GM19099 (cell line): ENCODE results near the gene DAAM1.

Experiments used
- POLR2A ChIP-seq: IDR thresholded peaks from 3 replicates; pipeline ENCODE4 v1.6.1; 2011; ENCODE audit warnings: low read depth; ENCODE audit not compliant: insufficient read length; ENCODE audit errors: extremely low read depth

Gene DAAM1

DNA sequence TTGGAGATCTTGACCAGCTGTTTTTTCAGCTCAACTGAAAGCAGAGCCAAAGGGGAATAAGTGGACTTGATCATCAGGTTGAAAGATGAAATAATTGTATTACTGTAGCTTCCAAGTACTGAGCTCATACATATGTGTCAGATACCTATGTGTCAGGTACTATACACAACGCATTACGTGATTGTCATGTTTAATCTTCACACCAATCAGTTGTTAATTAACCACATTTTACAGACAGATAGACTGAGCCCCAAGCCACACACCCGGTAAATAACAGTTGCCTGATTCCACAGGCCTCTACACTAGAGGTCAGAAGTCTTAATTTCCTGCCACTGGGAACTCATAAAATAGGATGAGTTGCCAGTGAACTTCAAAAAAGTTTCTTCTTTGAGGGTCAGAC, 148.2 kb downstream of the DAAM1 start:
- TF ChIP-seq POLR2A, result no peak

DNA sequence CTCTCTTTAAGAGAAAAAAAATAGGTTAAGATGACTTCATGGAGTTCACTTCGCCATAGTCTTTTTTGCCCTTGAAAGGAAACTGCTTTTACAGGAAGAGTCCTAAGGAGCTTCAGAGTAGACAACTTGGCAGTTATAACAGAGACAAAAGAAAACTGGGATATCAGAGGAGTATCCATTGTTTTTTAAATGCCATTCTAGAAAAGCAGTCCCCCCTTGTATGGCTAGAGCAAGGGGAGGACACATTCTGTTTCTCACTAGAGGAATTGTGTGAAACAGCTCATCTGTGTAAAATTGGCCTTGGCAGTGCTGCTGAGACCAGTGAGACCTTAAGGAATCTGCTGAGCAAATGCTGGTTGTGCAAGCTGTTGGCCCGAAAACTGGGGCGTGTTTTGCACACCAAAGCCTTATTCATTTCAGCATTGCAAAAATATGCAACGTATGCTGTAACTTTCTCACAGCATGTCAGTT, 148.7 kb downstream of the DAAM1 start:
- no peak for TF ChIP-seq POLR2A

DNA sequence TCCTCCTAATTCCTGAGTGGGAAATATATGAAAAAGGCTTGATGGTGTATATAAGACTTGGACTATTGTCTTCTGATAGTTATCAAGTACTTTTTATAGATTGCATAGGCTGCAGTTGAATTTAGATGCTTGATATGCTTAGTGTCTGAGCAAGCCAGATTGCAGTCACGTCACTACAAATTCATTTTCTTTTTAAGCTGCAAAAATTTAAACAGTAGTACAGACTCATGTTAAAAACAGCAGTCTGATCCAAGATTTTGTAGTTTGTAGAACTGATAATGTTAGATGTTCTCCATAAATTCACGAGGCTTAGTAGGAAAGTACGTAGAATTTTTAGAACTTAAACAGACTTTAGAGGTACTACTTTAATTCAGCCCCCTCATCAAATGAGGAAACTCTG, 150.3 kb downstream of the DAAM1 start:
- TF ChIP-seq POLR2A, result no peak

DNA sequence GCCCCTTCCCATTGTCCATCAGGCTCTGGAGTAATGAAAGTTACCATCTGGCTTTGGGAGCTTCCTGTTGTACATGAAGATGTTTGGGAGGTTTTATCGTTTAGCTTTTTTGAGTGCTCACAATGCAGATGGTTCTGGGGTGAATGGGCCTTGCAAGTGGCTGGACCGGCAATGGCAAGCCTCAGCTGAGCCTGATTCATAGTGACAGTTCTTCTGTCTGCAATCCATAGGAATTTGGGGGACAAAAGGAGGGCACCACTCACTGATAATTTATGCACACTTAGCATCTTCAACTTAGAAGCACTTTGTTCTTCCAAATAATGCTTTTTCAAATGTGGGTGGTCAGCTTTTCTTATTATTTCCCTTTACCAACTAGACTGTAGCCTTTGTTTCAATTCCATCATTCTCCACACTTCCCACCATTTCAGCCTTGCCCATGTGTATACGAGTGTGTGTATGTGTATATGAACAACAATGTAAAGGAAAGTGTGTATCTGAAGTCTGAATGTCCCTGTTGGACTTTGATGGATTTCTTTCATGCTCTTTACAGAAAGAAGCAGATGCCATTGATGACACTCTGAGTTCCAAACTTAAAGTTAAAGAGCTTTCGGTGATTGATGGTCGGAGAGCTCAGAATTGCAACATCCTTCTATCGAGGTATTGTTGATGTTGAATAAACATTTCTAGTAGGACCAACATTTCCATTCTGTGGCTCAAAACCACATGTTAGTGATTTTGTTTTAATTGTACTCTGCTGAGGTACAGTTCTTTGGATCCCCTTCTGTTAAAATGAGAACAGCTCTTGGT, 151.3 kb downstream of the DAAM1 start:
- no peak for TF ChIP-seq POLR2A

DNA sequence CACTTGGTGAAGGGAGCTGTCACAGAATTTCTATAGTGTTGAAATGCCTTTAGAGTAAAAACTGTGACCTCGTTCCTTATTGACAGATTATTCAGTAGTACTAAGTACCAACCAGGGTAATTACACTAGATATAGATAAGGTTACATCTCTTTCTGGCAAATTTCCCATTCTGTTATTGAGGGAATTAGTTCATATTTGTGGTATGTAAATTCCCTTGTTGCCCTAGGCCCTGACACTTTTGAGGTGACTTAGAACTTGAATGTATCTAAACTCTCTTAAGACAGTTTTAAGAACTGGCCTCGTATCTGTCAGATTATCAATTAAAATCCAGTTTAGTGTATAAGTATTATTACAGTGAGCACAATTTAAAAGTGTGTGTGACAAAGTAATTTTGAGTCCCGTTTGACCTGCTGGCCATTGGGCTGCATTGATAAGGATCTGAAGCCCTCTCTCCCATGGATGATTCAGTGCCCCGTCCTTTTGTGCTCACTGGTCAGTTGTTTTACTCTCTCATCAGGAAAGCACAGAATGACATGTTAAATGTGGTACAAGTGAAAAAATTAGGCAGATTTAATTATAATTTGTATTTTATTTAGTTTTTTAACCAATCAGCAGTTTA, 153.5 kb downstream of the DAAM1 start:
- TF ChIP-seq POLR2A, result no peak

DNA sequence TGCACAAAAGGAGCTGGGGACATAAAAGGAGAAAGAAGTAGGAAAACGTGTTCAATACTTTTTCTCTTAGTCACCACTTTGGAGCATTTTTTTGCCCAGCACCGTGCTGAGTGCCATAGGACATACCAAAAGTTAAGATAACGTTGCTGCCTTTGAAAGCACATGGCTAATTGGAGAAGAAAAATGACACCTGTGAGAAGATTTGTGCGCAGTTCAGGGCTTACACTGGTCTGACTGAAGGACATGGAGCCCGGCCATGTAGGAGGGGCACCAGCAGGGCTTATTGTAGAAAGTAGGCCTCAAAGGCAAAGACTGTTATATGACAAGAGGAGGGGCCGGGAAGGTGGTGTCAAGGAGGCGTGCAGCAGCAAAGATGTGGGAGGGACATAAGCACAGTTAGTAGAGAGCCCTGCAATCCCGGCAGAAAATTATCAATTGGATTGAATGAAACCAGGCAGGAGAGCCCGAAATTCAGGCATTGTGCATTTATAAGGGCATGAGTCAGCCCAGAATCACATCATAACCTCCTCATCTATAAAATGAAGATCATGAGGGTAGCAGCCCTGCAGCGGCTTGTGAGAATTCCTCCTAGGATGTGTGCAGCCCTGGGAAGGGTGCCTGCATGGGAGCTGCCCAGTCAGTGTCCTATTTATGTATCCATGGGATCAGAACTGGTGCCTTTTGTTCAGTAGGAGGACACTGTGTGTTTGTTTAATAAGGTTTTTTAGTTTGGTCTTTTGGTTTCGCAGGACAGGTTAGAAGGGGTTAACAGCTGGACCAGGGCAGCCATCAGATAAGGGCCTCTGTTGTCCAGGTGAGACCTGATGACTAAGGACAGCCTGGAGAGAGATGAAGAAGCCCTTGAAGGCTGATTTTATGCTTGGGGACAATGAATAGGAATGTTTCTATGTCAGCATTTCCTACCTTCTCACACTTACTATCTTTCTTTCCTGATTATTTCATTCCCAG, 154.3 kb downstream of the DAAM1 start:
- no peak for TF ChIP-seq POLR2A

DNA sequence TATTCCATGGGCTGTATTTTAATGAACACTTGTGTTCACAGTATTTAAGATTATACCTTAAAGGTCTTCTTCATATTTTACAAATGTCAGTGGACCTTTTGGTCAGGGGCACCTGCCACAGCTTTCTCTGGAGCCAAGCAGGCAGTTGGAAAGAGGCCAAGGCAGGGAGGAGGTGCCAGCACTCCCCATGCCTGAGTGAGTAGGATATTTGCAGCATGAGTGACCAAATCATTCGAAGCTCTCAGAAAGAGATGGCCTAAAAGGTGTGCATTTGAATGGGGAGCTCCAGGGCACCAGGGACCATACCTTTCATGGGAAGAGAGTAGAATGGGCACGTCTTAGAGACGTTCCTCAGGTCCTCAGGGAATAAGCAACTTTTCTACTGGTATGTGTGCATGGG, 155.1 kb downstream of the DAAM1 start:
- TF ChIP-seq POLR2A, result no peak

DNA sequence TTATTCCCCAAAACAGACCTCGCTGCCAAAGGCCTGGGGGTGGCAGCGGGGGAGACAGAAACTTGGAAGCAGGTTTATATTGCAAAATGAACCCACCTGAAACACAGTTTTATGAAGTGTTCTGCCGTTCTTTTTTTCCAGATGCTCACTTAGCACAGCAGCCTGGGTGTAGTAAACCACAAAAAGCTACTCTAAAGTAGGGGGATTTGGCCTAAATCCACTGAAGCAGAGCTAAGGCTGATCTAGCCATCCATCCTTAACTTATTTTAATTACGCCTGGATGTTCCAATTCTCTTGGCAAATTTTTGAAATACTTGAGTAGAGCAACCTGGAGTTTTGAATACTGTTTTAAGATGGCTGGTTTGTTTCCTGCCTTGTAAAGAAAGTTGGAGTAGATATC, 155.5 kb downstream of the DAAM1 start:
- no peak for TF ChIP-seq POLR2A

DNA sequence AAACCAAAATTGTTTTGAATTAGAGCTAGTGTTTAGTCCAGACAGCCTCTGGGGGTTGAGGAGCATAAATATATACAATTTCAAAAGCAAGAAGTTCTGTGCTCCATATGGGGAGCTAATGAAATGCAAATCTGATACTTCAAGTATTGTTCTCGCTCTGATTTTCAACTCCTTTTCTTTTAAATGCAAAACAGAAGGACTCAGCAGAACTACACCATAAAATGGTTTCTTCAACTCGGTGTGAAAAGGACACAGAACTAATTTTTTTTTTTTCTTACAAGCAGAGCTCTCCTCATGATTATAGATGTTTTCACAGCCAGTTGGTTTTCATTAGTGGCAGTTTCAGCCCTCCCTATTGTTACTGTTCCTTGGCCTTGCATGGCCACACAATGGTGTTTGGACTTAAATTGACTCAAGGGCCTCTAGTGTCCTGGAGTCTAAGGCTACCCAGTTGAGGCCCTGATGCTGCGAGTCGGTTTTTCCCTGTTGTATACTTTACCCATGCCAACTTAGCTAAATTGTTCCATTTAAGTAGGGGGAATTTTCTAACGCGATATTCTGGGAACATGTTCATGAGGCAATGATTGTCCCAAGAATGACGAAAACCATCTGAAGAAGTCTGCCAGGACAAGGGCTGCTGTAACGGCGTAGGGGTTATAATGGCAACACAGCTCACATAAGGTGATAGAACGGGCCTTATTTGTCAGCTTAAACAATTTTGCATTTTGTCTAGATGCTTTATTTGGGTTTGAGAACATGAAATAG, 156.4 kb downstream of the DAAM1 start:
- no peak for TF ChIP-seq POLR2A

DNA sequence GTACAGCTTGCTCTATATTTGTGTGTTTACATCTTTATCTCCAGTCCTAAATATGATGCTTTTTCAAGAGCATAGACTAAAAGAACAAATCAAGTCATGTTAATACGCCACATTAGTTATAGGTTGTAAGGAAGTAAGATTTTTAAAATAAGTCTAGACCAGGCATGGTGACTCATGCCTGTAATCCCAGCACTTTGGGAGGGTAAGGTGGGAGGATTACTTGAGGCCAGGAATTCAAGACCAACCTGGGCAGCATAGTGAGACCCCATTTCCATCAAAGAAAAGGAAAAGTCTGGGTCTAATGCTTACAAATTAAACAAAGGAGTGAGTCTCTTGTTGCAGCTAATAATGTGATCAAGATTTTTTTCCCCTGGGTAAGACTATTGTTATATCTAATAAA, 157.9 kb downstream of the DAAM1 start:
- no peak for TF ChIP-seq POLR2A

DNA sequence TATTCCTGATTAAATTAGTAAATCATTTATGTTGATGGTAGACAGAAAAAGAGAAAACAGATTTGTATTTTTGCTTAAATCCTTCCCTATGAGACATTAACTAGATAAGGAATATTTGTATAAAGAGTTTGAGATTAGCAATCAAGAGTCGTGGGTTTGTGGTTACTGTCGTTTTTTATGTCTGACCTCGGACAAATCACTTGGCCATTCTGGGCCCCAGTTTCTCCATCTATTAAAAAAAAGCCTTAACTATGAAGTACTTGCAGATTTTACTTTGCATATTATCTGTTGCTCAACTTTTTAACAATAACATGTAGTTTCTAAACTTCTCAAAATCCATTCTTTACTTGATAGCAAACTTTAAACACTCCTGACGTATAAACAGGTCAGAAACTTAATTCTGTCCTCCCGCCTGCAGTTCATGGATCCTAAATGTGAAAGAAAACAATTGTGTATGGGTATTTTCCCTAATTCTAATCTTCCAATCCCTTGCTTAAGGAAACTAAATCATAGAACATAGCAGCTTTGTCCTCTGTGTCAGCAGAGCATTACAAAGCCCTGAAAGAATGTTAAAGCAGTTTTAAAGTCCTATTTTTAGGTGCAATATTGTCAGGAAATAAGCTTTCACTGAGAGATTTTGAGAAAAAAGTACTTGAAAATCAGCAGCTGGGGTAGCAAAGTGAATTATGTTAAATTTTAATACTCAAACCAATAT, 158.5 kb downstream of the DAAM1 start:
- TF ChIP-seq POLR2A, result no peak

DNA sequence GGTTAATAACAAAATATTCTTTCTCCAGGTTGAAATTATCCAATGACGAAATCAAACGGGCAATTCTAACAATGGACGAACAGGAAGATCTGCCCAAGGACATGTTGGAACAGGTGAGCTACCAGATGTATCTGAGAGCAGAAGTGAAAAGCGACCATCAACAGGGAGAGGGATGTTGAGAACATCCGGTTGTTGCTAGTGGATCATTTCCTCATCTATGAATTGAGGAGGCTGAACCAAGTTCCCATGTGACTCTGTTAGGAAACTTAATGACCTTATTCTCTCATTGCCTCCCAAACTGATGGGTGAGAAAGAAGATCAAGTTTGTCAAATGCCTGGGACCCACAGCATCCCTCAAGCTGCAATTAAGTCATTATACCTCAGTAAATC, 159.0 kb downstream of the DAAM1 start:
- no peak for TF ChIP-seq POLR2A

DNA sequence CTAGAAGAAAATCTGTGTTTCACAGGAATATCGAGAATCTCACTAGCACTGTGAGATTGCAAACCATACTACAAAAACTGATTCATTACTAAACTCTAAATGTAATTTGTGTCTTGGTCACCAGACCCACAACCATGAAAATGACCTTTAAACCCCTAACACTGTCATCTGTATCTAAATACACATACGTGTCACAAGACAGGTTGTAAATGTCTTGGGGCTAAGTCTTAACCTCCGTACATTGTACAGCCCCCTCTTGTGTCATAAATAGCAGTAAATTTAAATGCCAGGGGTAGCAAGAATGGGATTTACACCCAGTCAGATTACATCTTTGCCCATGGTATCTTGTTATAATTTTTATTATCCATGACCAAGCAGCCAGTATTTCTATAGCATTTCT, 159.4 kb downstream of the DAAM1 start:
- TF ChIP-seq POLR2A, result no peak

DNA sequence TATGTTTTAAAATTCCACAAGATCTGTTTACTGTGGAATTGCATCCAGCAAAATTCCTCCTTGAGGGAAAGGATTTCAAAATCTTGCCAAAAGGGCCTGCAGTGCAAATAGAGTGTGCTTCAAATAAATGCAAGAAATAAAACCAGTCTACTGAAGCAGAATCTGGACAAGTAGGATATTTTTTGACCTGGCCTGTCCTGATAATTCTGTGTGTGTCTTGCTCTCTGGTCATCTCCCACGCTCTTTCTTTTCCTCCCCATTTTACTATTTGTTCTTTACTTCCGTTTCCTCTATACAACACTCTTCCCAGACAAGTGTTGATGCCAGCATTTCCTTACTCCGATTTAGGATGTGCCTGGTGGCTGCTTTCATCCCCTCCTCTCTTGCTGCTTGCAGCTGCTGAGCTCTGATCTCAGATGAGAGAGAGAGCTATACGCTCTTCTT, 160.8 kb downstream of the DAAM1 start:
- no peak for TF ChIP-seq POLR2A

DNA sequence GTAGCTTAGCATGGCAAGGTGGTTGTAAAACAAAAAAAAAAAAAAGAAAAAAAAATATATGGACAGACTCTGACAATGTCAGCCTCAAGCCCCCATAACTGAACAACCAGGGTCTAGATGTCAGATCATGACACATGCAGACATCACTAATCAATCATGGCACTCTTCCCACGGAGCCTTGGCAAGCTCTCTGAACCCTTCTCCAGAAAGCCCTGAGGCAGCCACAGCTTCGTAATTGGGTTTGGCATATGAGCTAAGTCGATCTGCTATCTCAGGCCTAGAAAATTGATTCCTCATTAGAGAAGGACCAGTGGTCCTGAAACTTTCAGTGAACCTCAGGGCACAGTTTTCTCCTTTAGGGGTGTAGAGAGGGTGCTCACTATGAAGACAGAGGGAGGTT, 164.5 kb downstream of the DAAM1 start:
- no peak for TF ChIP-seq POLR2A

DNA sequence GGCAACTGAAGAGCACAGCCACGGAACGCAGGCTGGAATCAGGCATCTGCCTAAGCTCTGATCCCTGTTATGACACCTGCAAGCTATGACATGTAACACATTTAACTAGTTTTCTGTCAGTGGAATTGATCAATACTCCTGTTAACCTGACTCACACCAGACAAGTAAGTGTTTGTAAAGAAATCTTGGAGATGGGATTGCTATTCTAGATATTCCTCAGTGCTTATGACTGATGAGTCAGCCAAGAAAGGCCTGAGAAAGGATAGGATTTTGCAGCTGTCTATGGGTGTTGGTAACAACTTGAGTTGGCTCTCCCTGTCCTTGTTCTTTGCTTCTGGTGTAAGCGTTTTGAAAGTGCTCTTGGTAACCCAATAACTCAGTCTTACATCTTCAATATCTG, 166.2 kb downstream of the DAAM1 start:
- no peak for TF ChIP-seq POLR2A
